Esophagus mucosa (tissue), 1 donor: Measurements from ENCODE around the gene DCST1. TPM values are rescaled to one million over a fixed set of nuclear protein-coding genes. Genes with fewer than 3 reads are reported as not detected.

Source experiments
- ATAC-seq: fragments of 200-7000 bp; cut with Tn5 transposase; one replicate; pipeline ENCODE4 v1.9.1; 2020
- total RNA-seq: library from RNA; stranded (reverse); gene quantifications from one replicate; pipeline ENCODE4 v1.2.4, GENCODE V29; 2023
- donor health status: DM: yes; HTN: yes; CAD: no.

DCST1 gene
- total RNA-seq, 1 donor from 2014 or later = 0.32 TPM

- ATAC-seq = no peak
Measured at GRCh38 chr1:155035936-155036335, 2.3 kb downstream of the DCST1 start.

GRCh38 chr1:155037043-155037442, 3.4 kb downstream of the DCST1 start:
- no peak for ATAC-seq

GRCh38 chr1:155037851-155038441, 4.3 kb downstream of the DCST1 start:
- ATAC-seq = peak; percentile 65

GRCh38 chr1:155038602-155039307, 5.1 kb downstream of the DCST1 start:
- ATAC-seq = peak; percentile 94

GRCh38 chr1:155039308-155039669, 5.7 kb downstream of the DCST1 start:
- no peak for ATAC-seq

GRCh38 chr1:155040358-155041093, 6.9 kb downstream of the DCST1 start:
- no peak for ATAC-seq

- ATAC-seq = no peak
Measured at GRCh38 chr1:155042789-155043188, 9.2 kb downstream of the DCST1 start.

GRCh38 chr1:155043301-155043702, 9.7 kb downstream of the DCST1 start:
- ATAC-seq = no peak

GRCh38 chr1:155043793-155044192, 10.2 kb downstream of the DCST1 start:
- ATAC-seq = no peak

GRCh38 chr1:155044365-155044764, 10.7 kb downstream of the DCST1 start:
- no peak for ATAC-seq

- peak; percentile 87 for ATAC-seq
Measured at GRCh38 chr1:155044812-155045657, 11.4 kb downstream of the DCST1 start.

GRCh38 chr1:155048449-155049334, 15.1 kb downstream of the DCST1 start:
- ATAC-seq = no peak

- no peak for ATAC-seq
Measured at GRCh38 chr1:155049651-155050559, 16.3 kb downstream of the DCST1 start.

GRCh38 chr1:155050560-155051341, 17.1 kb downstream of the DCST1 start, which contains the start of gene ADAM15:
Gene ADAM15 (plus strand): TSS chr1:155051316. CDS start chr1:155051387, 71 bp downstream.
- ATAC-seq = peak; percentile 86

- no peak for ATAC-seq
Measured at GRCh38 chr1:155051342-155051776, 17.7 kb downstream of the DCST1 start.

GRCh38 chr1:155051777-155052398, 18.3 kb downstream of the DCST1 start:
- peak; percentile 21 for ATAC-seq

GRCh38 chr1:155052439-155053395, 19.1 kb downstream of the DCST1 start:
- no peak for ATAC-seq
